Fibroblast of the aortic adventitia (primary cell): ENCODE measurements around the gene HNRNPC. TPM values are rescaled to one million over a fixed set of nuclear protein-coding genes. Genes with fewer than 3 reads are reported as not detected.

Source experiments
- DNase-seq: peaks from one replicate; pipeline ENCODE4 v3.0.0-alpha.2; 2010; ENCODE audit warnings: low read depth
- H3K4me3 ChIP-seq: 2 replicates; pipeline ENCODE4 v1.5.1; 2011; ENCODE audit warnings: low read depth, mild to moderate bottlenecking, control low read depth, low read length, moderate library complexity
- CTCF ChIP-seq: IDR thresholded peaks from 2 replicates; pipeline ENCODE4 v1.5.1; 2011; ENCODE audit warnings: mild to moderate bottlenecking, low read length, control low read depth, inconsistent platforms; ENCODE audit not compliant: insufficient read depth
- total RNA-seq: library from RNA; depleted of rRNA; stranded (reverse); fragments of >200 nt; gene quantifications from 2 replicates; pipeline ENCODE4 v1.2.3, GENCODE V29; 2012; ENCODE audit warnings: low replicate concordance

HNRNPC gene
- total RNA-seq, 1 donor: 458 TPM

- no peak for DNase-seq
- TF ChIP-seq CTCF: no peak
- no peak overlapping the region for H3K4me3 ChIP-seq
These were observed 64.1 kb downstream of the HNRNPC start for GRCh38 chr14:21205026-21205677.

GRCh38 chr14:21204167-21205025 lies 64.8 kb downstream of the HNRNPC start:
- H3K4me3 ChIP-seq: no peak overlapping the region
- TF ChIP-seq CTCF: no peak
- DNase-seq: no peak

GRCh38 chr14:21203470-21204166 lies 65.6 kb downstream of the HNRNPC start:
- DNase-seq: no peak
- H3K4me3 ChIP-seq: no peak overlapping the region
- TF ChIP-seq CTCF: no peak

GRCh38 chr14:21202463-21203358 lies 66.5 kb downstream of the HNRNPC start:
- no peak for TF ChIP-seq CTCF
- no peak for DNase-seq
- H3K4me3 ChIP-seq: no peak overlapping the region

GRCh38 chr14:21201732-21202462 lies 67.3 kb downstream of the HNRNPC start:
- no peak overlapping the region for H3K4me3 ChIP-seq
- TF ChIP-seq CTCF: no peak
- DNase-seq: no peak
